Fibroblast of gingiva (primary cell): ENCODE measurements around the gene ZNF816.
"Not testable (repeated sequence)": the region's sequence is repeated elsewhere in the genome, so short reads cannot be mapped to it uniquely, and the experiment has no call there.

ENCODE experiments used
- DNase-seq: peaks from one replicate; pipeline ENCODE4 v3.0.0-alpha.2; 2011; ENCODE audit warnings: low read depth

Gene ZNF816

GRCh38 chr19:52959613-52960295, 2.9 kb downstream of the ZNF816 start:
- DNase-seq: no peak

GRCh38 chr19:52957591-52957990, 5.1 kb downstream of the ZNF816 start:
- DNase-seq: no peak

- no peak for DNase-seq
Measured at GRCh38 chr19:52956917-52957316, 5.8 kb downstream of the ZNF816 start.

GRCh38 chr19:52949422-52949821, 13.3 kb downstream of the ZNF816 start:
- no peak for DNase-seq

- DNase-seq: no peak
Measured at GRCh38 chr19:52948025-52948770, 14.5 kb downstream of the ZNF816 start.

GRCh38 chr19:52946322-52947310, 16.1 kb downstream of the ZNF816 start:
- DNase-seq: peak; percentile 21

GRCh38 chr19:52945652-52946321, 16.9 kb downstream of the ZNF816 start:
- no peak for DNase-seq

- not testable (repeated sequence) for DNase-seq
Measured at GRCh38 chr19:52944703-52945493, 17.8 kb downstream of the ZNF816 start.

- no peak for DNase-seq
Measured at GRCh38 chr19:52943884-52944643, 18.6 kb downstream of the ZNF816 start.

GRCh38 chr19:52943134-52943883, 19.4 kb downstream of the ZNF816 start:
- no peak for DNase-seq

- DNase-seq: peak; percentile 82
Measured at GRCh38 chr19:52942386-52943133, 20.1 kb downstream of the ZNF816 start.

- DNase-seq: peak; percentile 11
Measured at GRCh38 chr19:52941941-52942385, 20.7 kb downstream of the ZNF816 start.

- DNase-seq: not testable (repeated sequence)
Measured at GRCh38 chr19:52941523-52941922, 21.2 kb downstream of the ZNF816 start.

- not testable (repeated sequence) for DNase-seq
Measured at GRCh38 chr19:52940905-52941304, 21.8 kb downstream of the ZNF816 start.

- no peak for DNase-seq
Measured at GRCh38 chr19:52938761-52939160, 23.9 kb downstream of the ZNF816 start.

- DNase-seq: no peak
Measured at GRCh38 chr19:52936954-52937325, 25.7 kb downstream of the ZNF816 start.

GRCh38 chr19:52936151-52936953, 26.3 kb downstream of the ZNF816 start:
- no peak for DNase-seq

GRCh38 chr19:52935434-52935833, 27.2 kb downstream of the ZNF816 start:
- DNase-seq: no peak
